H1 (cell line): ENCODE results near the gene SEC22C. TPM values are rescaled to one million over a fixed set of nuclear protein-coding genes. Genes with fewer than 3 reads are reported as not detected.

ENCODE experiments used
- CTCF ChIA-PET: fragments of 300-600 bp; sonication (Branson Sonifier 250); formaldehyde crosslinking; loops from one replicate; lab custom pipeline; 2021; ENCODE audit not compliant: partially characterized antibody; lab: Charles Lee
- POLR2A ChIA-PET: fragments of 300-600 bp; sonication (Branson Sonifier 250); formaldehyde crosslinking; loops from one replicate; lab custom pipeline; 2021; ENCODE audit warnings: inconsistent platforms; ENCODE audit not compliant: partially characterized antibody; lab: Charles Lee
- DNase-seq, 2 experiments: peaks; one replicate each; pipeline versions ENCODE4 v3.0.0 to v3.0.0-alpha.2; 2010 to 2022; ENCODE audit warnings: low spot score in 2 of 2, low read depth in 1 of 2, mixed read lengths in 1 of 2
- FAIRE-seq: peaks from 2 replicates; lab custom pipeline; 2011; peaks lifted over from hg19 to GRCh38; lab: Jason Lieb, UNC
- H2AFZ ChIP-seq: 2 replicates; pipeline ENCODE4 v1.8.1; 2012; ENCODE audit warnings: low read length, inconsistent platforms
- H2AK5ac ChIP-seq: 2 replicates; pipeline ENCODE4 v1.6.1; 2013; ENCODE audit warnings: low read depth, low read length
- H2BK120ac ChIP-seq: replicated peaks from 2 replicates; pipeline ENCODE3; 2013; ENCODE audit warnings: low read depth, low read length, inconsistent platforms
- H2BK12ac ChIP-seq: 2 replicates; pipeline ENCODE4 v1.6.1; 2013; ENCODE audit warnings: low read depth, low read length
- H2BK15ac ChIP-seq: 2 replicates; pipeline ENCODE4 v1.6.1; 2013; ENCODE audit warnings: low read length
- H2BK20ac ChIP-seq: 2 replicates; pipeline ENCODE4 v1.6.1; 2013; ENCODE audit warnings: low read length
- H2BK5ac ChIP-seq: 2 replicates; pipeline ENCODE4 v1.6.1; 2013; ENCODE audit warnings: low read depth, low read length
- H3K14ac ChIP-seq: 2 replicates; pipeline ENCODE4 v1.6.1; 2013; ENCODE audit warnings: inconsistent platforms; ENCODE audit not compliant: insufficient read length
- H3K18ac ChIP-seq: 2 replicates; pipeline ENCODE4 v1.6.1; 2013; ENCODE audit warnings: low read length; ENCODE audit errors: extremely low read depth
- H3K23ac ChIP-seq: 2 replicates; pipeline ENCODE4 v1.6.1; 2013; ENCODE audit warnings: inconsistent platforms; ENCODE audit not compliant: insufficient read length
- H3K23me2 ChIP-seq: 2 replicates; pipeline ENCODE4 v1.6.1; 2013; ENCODE audit warnings: low read depth, low read length
- H3K27ac ChIP-seq: 2 replicates; pipeline ENCODE4 v1.6.1; 2011; ENCODE audit warnings: low read depth, low read length, inconsistent platforms
- H3K27me3 ChIP-seq, 4 experiments: replicated peaks in 1 of 4; 1 replicate in 1 of 4; 2 replicates in 3 of 4; pipeline versions ENCODE4 v1.6.1 to v1.8.1; 2011 to 2013; ENCODE audit warnings: low read length in 3 of 4, mild to moderate bottlenecking in 3 of 4, inconsistent platforms in 2 of 4, mixed read lengths in 2 of 4, moderate library complexity in 1 of 4; ENCODE audit not compliant: control insufficient read depth in 3 of 4, insufficient read depth in 3 of 4; ENCODE audit errors: extremely low read depth in 1 of 4
- H3K36me3 ChIP-seq, 4 experiments: 2 replicates each; pipeline versions ENCODE4 v1.6.1 to v1.8.1; 2011 to 2013; ENCODE audit warnings: mild to moderate bottlenecking in 4 of 4, low read length in 3 of 4, moderate library complexity in 2 of 4, control low read depth in 1 of 4, inconsistent platforms in 1 of 4; ENCODE audit not compliant: insufficient read depth in 4 of 4, control insufficient read depth in 2 of 4
- H3K4ac ChIP-seq: replicated peaks from 2 replicates; pipeline ENCODE3; 2013; ENCODE audit warnings: low read length, low read depth, mixed read lengths, inconsistent platforms; ENCODE audit not compliant: insufficient read length
- H3K4me1 ChIP-seq, 4 experiments: replicated peaks in 1 of 4; 1 replicate in 1 of 4; 2 replicates in 3 of 4; pipeline versions ENCODE4 v1.6.1 to v1.8.1; 2011 to 2013; ENCODE audit warnings: low read length in 3 of 4, inconsistent platforms in 2 of 4, mixed read lengths in 1 of 4; ENCODE audit not compliant: insufficient read depth in 4 of 4, control insufficient read depth in 3 of 4
- H3K4me2 ChIP-seq, 2 experiments: 2 replicates each; pipeline versions ENCODE4 v1.6.1 to v1.8.1; 2011 to 2013; ENCODE audit warnings: low read depth in 2 of 2, low read length in 2 of 2, control low read depth in 1 of 2, inconsistent platforms in 1 of 2, mild to moderate bottlenecking in 1 of 2; ENCODE audit not compliant: insufficient read depth in 1 of 2
- H3K4me3 ChIP-seq, 4 experiments: fragments of 200-600, 300-600 bp in 1 of 4; sonication (generic), shearing (Covaris generic), sonication (Bioruptor Twin) in 1 of 4; 2 replicates each; pipeline versions ENCODE4 v1.5.1 to v1.8.1; 2011 to 2016; ENCODE audit warnings: low read length in 4 of 4, low read depth in 3 of 4, control low read depth in 2 of 4, inconsistent platforms in 2 of 4, mild to moderate bottlenecking in 2 of 4, mixed read lengths in 1 of 4, moderate library complexity in 1 of 4; ENCODE audit not compliant: insufficient read depth in 2 of 4; ENCODE audit errors: extremely low read depth in 1 of 4
- H3K56ac ChIP-seq: replicated peaks from 2 replicates; pipeline ENCODE3; 2013; ENCODE audit warnings: low read depth, mild to moderate bottlenecking, mixed read lengths, low read length, inconsistent platforms; ENCODE audit not compliant: insufficient read length
- H3K79me1 ChIP-seq: 2 replicates; pipeline ENCODE4 v1.6.1; 2013; ENCODE audit warnings: low read depth, low read length, control low read depth
- H3K79me2 ChIP-seq, 2 experiments: 2 replicates each; pipeline versions ENCODE4 v1.6.1 to v1.8.1; 2012 to 2013; ENCODE audit warnings: low read length in 2 of 2, mild to moderate bottlenecking in 2 of 2, inconsistent platforms in 1 of 2; ENCODE audit not compliant: insufficient read depth in 2 of 2, control insufficient read depth in 1 of 2
- H3K9ac ChIP-seq, 4 experiments: replicated peaks in 1 of 4; 1 replicate in 1 of 4; 2 replicates in 3 of 4; pipeline versions ENCODE4 v1.6.1 to v1.8.1; 2011 to 2013; ENCODE audit warnings: low read depth in 3 of 4, low read length in 3 of 4, control low read depth in 2 of 4, mild to moderate bottlenecking in 2 of 4, moderate library complexity in 2 of 4, inconsistent platforms in 1 of 4; ENCODE audit errors: extremely low read depth in 1 of 4
- H3K9me3 ChIP-seq, 2 experiments: 2 replicates each; pipeline versions ENCODE4 v1.6.1 to v1.8.1; 2012 to 2013; ENCODE audit warnings: mild to moderate bottlenecking in 2 of 2, moderate library complexity in 2 of 2, control low read depth in 1 of 2, inconsistent platforms in 1 of 2, low read depth in 1 of 2, low read length in 1 of 2, mixed read lengths in 1 of 2; ENCODE audit not compliant: insufficient read depth in 2 of 2
- H4K20me1 ChIP-seq, 2 experiments: replicated peaks in 1 of 2; 2 replicates each; pipeline versions ENCODE3 to v1.8.1; 2011 to 2013; ENCODE audit warnings: inconsistent platforms in 2 of 2, low read length in 2 of 2, mild to moderate bottlenecking in 1 of 2; ENCODE audit not compliant: insufficient read depth in 2 of 2, control insufficient read depth in 1 of 2
- H4K5ac ChIP-seq: 2 replicates; pipeline ENCODE4 v1.6.1; 2013; ENCODE audit warnings: low read length, low read depth, mixed read lengths, inconsistent platforms; ENCODE audit not compliant: insufficient read length
- H4K8ac ChIP-seq: 2 replicates; pipeline ENCODE4 v1.8.0; 2013; ENCODE audit warnings: mild to moderate bottlenecking, moderate library complexity, low read length, inconsistent platforms; ENCODE audit not compliant: insufficient read depth; ENCODE audit errors: extremely low read depth
- H4K91ac ChIP-seq: replicated peaks from 2 replicates; pipeline ENCODE3; 2013; ENCODE audit warnings: low read length, mixed read lengths, inconsistent platforms; ENCODE audit not compliant: insufficient read length
- ASH2L ChIP-seq: fragments of 200-600, 300-600 bp; sonication (generic); IDR thresholded peaks from one replicate; pipeline ENCODE4 v1.7.1; 2017; ENCODE audit warnings: low read length
- ATF2 ChIP-seq: IDR thresholded peaks from 2 replicates; pipeline ENCODE4 v1.6.1; 2012; ENCODE audit warnings: low read length, inconsistent platforms
- WGBS, 2 experiments: shearing (Covaris generic) in 1 of 2; methylation state at CpG; one replicate each; pipeline versions ENCODE4 v1.1.6 to v1.1.7; 2013 to 2015; ENCODE audit warnings: low lambda C conversion rate in 2 of 2, mixed read lengths in 2 of 2, inconsistent platforms in 1 of 2, low coverage in 1 of 2, missing lambda C conversion rate in 1 of 2; ENCODE audit not compliant: insufficient replicate concordance in 2 of 2, insufficient coverage in 1 of 2, insufficient read length in 1 of 2; ENCODE audit errors: extremely low coverage in 1 of 2, missing lambda C conversion rate in 1 of 2; 5-methylcytosine and 5-hydroxymethylcytosine counted together
- polyA plus RNA-seq, 7 experiments: library from polyadenylated mRNA; depleted of rRNA in 3 of 7; stranded (reverse) in 5 of 7; unstranded in 2 of 7; fragments of >200 nt in 5 of 7; fragments of 200-250 nt in 2 of 7; gene quantifications; 1 replicate in 5 of 7; 2 replicates in 1 of 7; 4 replicates in 1 of 7; pipeline versions ENCODE4 v1.2.1 to v1.2.3, GENCODE V29; 2011 to 2013; ENCODE audit warnings: missing spikeins in 2 of 7, mixed read lengths in 2 of 7
- total RNA-seq: library from RNA; stranded (reverse); fragmentation: NEBNext Ultra II Directional; extraction: Animal tissue kit (Norgen Biotek cat#: 25700); gene quantifications from 2 replicates; pipeline ENCODE4 v1.2.1, GENCODE V29; 2021

SEC22C gene
- total and polyA plus RNA-seq, 2 of the 8 experiments (the other 6 are each of a cell fraction or from before 2014, with no cell fraction given), result 23.4 to 38.3 TPM

DNA sequence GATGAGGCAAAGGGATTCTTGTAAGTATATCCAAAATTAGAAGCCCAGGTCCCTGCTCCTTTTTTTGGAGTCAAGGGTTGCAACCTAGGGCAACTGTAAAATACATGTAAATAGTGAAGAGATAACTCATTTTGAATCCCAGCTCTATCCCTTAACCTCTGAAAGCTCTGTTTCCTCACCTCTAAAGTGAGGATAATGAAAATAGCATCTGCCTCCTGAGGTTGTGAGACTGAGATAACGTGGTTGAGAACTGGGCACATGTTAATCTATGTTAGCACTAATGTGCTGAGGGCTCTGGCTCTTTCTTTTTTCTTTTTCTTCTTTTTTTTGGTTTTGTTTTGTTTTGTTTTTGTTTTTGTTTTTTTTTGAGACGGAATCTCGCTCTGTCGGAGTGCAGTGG is 13.9 kb upstream of the SEC22C start:
- no peak overlapping the region for H3K18ac ChIP-seq
- H3K4ac ChIP-seq, result no peak overlapping the region
- no peak overlapping the region for H3K23ac ChIP-seq
- peaks cover 2% of the 10 kb centered on the region for H3K23me2 ChIP-seq
- no peaks in the 10 kb centered on the region for H3K79me1 ChIP-seq
- no peaks in the 10 kb centered on the region for H3K9me3 ChIP-seq
- no peak overlapping the region for H2BK120ac ChIP-seq
- no peak overlapping the region for H4K8ac ChIP-seq
- no peak overlapping the region for H3K14ac ChIP-seq
- H2BK15ac ChIP-seq, result no peak overlapping the region
- no peaks in the 10 kb centered on the region for H4K20me1 ChIP-seq
- POLR2A ChIA-PET, result interaction anchor here (1.1 to 6.0 kb wide), 3 partner anchors 10 to 15 kb away, joined by 3 to 66 read pairs (median 5); partner anchors contain the start of gene SEC22C
- peaks cover 0 to 39% (median 3%) of the 10 kb centered on the region in 4 experiments; a peak in 5 of 8 replicates for H3K36me3 ChIP-seq
- H3K79me2 ChIP-seq, result peaks cover 4 to 27% of the 10 kb centered on the region in 2 experiments; a peak in 2 of 4 replicates
- no peak overlapping the region for H4K91ac ChIP-seq
- no peak overlapping the region for H2BK12ac ChIP-seq
- FAIRE-seq (no peak), DNase-seq (no peak)
- CTCF ChIA-PET, result interaction anchor here (1.3 kb wide), 1 partner anchor 17 kb away, joined by 3 read pairs; no protein-coding TSS in a partner anchor
- no peak overlapping the region for H2AFZ ChIP-seq
- no peak overlapping the region for H3K56ac ChIP-seq
- H3K4me3 ChIP-seq, result no peak overlapping the region
- 100% methylated on average over 2 of the region's 4 CpGs; no CpG with 5 or more reads in 1 of the 2 experiments for WGBS, 2 experiments
- H2BK20ac ChIP-seq, result no peak overlapping the region
- peaks cover 0 to 12% (median 7%) of the 10 kb centered on the region in 4 experiments; a peak in 6 of 7 replicates for H3K4me1 ChIP-seq
- no peaks in the 10 kb centered on the region for H3K27me3 ChIP-seq
- no peak overlapping the region for H2BK5ac ChIP-seq
- H3K27ac ChIP-seq, result no peak overlapping the region
- H3K4me2 ChIP-seq, result no peak overlapping the region
- no peak overlapping the region for H4K5ac ChIP-seq
- H3K9ac ChIP-seq, result no peak overlapping the region
- no peak overlapping the region for H2AK5ac ChIP-seq
- no peak for TF ChIP-seq ASH2L
- TF ChIP-seq ATF2, result no peak
